Activated naive CD4-positive, alpha-beta T cell treated with anti-CD3 and anti-CD28 coated beads for 36 hours (primary cell): ENCODE measurements around the gene AASDH. TPM values are rescaled to one million over a fixed set of nuclear protein-coding genes. Genes with fewer than 3 reads are reported as not detected.

Experiments used
- CTCF ChIA-PET: fragments of 350-600 bp; sonication (Branson Sonifier 250); formaldehyde crosslinking; loops from one replicate; lab custom pipeline; 2021; ENCODE audit warnings: antibody characterized with exemption; lab: Charles Lee
- DNase-seq: peaks from one replicate; pipeline ENCODE4 v3.0.0-alpha.2; 2020
- H3K27ac Mint-ChIP-seq: one replicate; pipeline ENCODE4 v1.8.0; 2021; ENCODE audit warnings: mild to moderate bottlenecking, mixed read lengths
- H3K27me3 Mint-ChIP-seq: one replicate; pipeline ENCODE4 v1.8.0; 2021; ENCODE audit warnings: low read depth, mixed read lengths
- H3K36me3 Mint-ChIP-seq: one replicate; pipeline ENCODE4 v1.8.0; 2021; ENCODE audit warnings: low read depth, mixed read lengths
- H3K4me1 Mint-ChIP-seq: one replicate; pipeline ENCODE4 v1.8.0; 2021; ENCODE audit warnings: low read depth, mixed read lengths
- H3K4me3 Mint-ChIP-seq: one replicate; pipeline ENCODE4 v1.8.0; 2021; ENCODE audit warnings: mild to moderate bottlenecking, moderate library complexity, mixed read lengths
- H3K9me3 Mint-ChIP-seq: one replicate; pipeline ENCODE4 v1.8.0; 2021; ENCODE audit warnings: mixed read lengths
- intact Hi-C: fragments of 100-400 bp; cut with micrococcal nuclease; formaldehyde crosslinking; loops from one replicate; pipeline ENCODE4 v1.15.1; 2023
- total RNA-seq, 2 experiments: library from RNA; stranded (reverse); gene quantifications; one replicate each; pipeline ENCODE4 v1.2.3, GENCODE V29; 2021

The AASDH gene
- total RNA-seq, 2 experiments from 2014 or later: 13.5 to 17.0 TPM

DNA sequence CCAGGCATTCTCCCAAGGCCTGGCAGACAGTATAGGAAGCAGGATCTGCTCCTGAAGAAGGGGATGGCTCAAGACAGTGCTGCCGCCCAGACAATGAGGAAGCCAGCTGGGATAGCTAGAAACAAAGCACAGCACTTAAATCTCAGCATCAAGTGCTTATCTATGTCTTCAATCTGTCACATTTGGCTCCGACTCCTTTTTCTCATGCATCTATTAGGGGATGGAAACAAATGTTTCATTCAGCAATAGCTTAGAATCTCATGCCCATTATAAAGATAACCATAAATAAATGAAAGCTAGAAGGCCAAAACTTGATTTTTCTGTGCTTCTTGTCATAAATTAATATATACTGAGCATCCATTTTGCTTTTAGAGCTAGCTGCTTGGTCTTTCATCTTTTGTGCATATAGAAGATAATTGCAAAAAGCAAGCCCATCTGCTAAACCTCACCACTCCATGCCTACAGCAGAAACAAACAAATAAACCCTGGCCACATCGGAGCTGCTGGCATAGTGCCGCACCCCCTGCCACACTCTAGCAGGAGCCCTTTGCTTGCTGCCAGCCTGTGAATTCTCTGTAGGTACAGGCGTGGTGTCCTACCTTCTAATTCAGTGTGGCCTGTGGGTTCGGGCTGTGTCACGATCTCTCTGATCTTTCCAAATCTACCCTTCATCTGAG is 75.9 kb downstream of the AASDH start:
- CTCF ChIA-PET: interaction anchor here (0.6 to 1.9 kb wide), 2 partner anchors 10 to 111 kb away, joined by 3 to 10 read pairs; no protein-coding TSS in a partner anchor
- no peak for DNase-seq
- intact Hi-C loops: no loop called here
- no peaks in the 10 kb centered on the region for H3K4me1 Mint-ChIP-seq
- H3K27ac Mint-ChIP-seq: no peak overlapping the region
- H3K9me3 Mint-ChIP-seq: no peaks in the 10 kb centered on the region
- H3K4me3 Mint-ChIP-seq: no peak overlapping the region
- H3K27me3 Mint-ChIP-seq: no peaks in the 10 kb centered on the region
- H3K36me3 Mint-ChIP-seq: no peaks in the 10 kb centered on the region

- intact Hi-C loops: no loop called here
- Mint-ChIP-seq H3K27ac (no peak overlapping the region), H3K9me3 (no peaks in the 10 kb centered on the region), H3K4me3 (no peak overlapping the region), H3K27me3 (no peaks in the 10 kb centered on the region), H3K36me3 (no peaks in the 10 kb centered on the region), H3K4me1 (no peaks in the 10 kb centered on the region)
- no peak for DNase-seq
- CTCF ChIA-PET: interaction anchor here (0.6 to 1.9 kb wide), 3 partner anchors 9 to 112 kb away, joined by 3 to 10 read pairs (median 3); no protein-coding TSS in a partner anchor
Observed at GRCh38 chr4:56310401-56311125, 76.7 kb downstream of the AASDH start.

DNA sequence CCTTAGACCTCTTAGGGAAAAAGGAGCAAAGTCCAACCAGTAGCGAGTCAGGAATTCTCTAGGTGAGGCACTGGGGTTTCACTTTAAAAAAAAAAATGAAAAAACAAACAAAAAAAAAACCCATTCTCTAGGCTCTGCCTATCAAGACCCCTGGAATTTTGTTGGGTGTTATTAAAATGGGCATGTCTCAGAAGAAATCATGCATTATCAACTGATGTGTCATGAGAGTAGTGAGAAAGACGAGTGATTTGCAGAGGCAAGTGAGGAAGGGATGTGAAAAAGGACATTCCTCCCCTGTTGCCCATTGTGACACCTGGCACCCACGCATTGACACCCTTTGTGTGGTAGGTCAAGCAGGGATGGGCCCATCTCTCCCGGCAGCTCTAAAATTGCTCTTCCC is 78.9 kb downstream of the AASDH start:
- no peak overlapping the region for H3K27ac Mint-ChIP-seq
- H3K4me1 Mint-ChIP-seq: no peaks in the 10 kb centered on the region
- H3K27me3 Mint-ChIP-seq: no peaks in the 10 kb centered on the region
- H3K9me3 Mint-ChIP-seq: no peaks in the 10 kb centered on the region
- CTCF ChIA-PET: no interaction called here
- no peak overlapping the region for H3K4me3 Mint-ChIP-seq
- intact Hi-C loops: no loop called here
- no peaks in the 10 kb centered on the region for H3K36me3 Mint-ChIP-seq
- DNase-seq: no peak

GRCh38 chr4:56307423-56307822 is 79.9 kb downstream of the AASDH start:
- Mint-ChIP-seq H3K36me3 (no peaks in the 10 kb centered on the region), H3K27me3 (no peaks in the 10 kb centered on the region), H3K9me3 (no peaks in the 10 kb centered on the region), H3K27ac (no peak overlapping the region), H3K4me3 (no peak overlapping the region), H3K4me1 (no peaks in the 10 kb centered on the region)
- intact Hi-C loops: no loop called here
- CTCF ChIA-PET: interaction anchor here (0.6 kb wide), 1 partner anchor 295 kb away, joined by 3 read pairs; no protein-coding TSS in a partner anchor
- DNase-seq: no peak

DNA sequence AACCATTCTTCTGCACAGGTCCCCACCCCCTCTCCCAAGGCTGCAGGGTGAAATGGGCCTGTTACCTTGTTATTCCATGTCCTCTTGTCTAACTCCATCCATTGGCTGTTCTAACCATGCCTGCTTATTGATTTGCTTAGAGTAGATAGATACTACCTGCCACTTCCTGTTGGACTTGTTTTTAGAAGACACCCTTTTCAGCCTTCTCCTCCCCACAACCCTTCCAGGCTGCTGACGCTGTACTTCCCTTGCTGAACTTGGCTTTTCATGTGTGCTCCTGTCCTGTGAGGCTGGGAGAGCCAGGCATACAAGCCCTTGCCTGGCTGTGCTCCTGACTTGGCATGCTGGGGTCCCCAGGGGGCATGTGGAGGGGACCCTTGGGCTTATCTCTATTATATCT is 81.9 kb downstream of the AASDH start:
- Mint-ChIP-seq H3K9me3 (no peaks in the 10 kb centered on the region), H3K4me3 (no peak overlapping the region), H3K36me3 (no peaks in the 10 kb centered on the region), H3K4me1 (peaks cover 10% of the 10 kb centered on the region), H3K27ac (no peak overlapping the region), H3K27me3 (no peaks in the 10 kb centered on the region)
- CTCF ChIA-PET: no interaction called here
- intact Hi-C loops: no loop called here
- DNase-seq: no peak

- no peak overlapping the region for H3K27ac Mint-ChIP-seq
- intact Hi-C loops: loop anchor here (5.0 kb wide), 2 partner anchors 437 to 867 kb away; no protein-coding TSS in a partner anchor
- CTCF ChIA-PET: no interaction called here
- H3K4me3 Mint-ChIP-seq: no peak overlapping the region
- no peak for DNase-seq
- H3K36me3 Mint-ChIP-seq: no peaks in the 10 kb centered on the region
- H3K9me3 Mint-ChIP-seq: no peaks in the 10 kb centered on the region
- peaks cover 10% of the 10 kb centered on the region for H3K4me1 Mint-ChIP-seq
- no peaks in the 10 kb centered on the region for H3K27me3 Mint-ChIP-seq
Observed at GRCh38 chr4:56303921-56304320, 83.4 kb downstream of the AASDH start.

GRCh38 chr4:56302760-56303159 is 84.5 kb downstream of the AASDH start:
- H3K27me3 Mint-ChIP-seq: no peaks in the 10 kb centered on the region
- H3K4me1 Mint-ChIP-seq: peaks cover 10% of the 10 kb centered on the region
- DNase-seq: no peak
- no peak overlapping the region for H3K4me3 Mint-ChIP-seq
- H3K36me3 Mint-ChIP-seq: no peaks in the 10 kb centered on the region
- intact Hi-C loops: loop anchor here (5.0 kb wide), 2 partner anchors 435 to 865 kb away; no protein-coding TSS in a partner anchor
- no peaks in the 10 kb centered on the region for H3K9me3 Mint-ChIP-seq
- CTCF ChIA-PET: interaction anchor here (0.5 to 2.7 kb wide), 5 partner anchors 9 to 408 kb away, joined by 3 to 16 read pairs (median 5); partner anchors contain the start of gene CEP135
- H3K27ac Mint-ChIP-seq: no peak overlapping the region

GRCh38 chr4:56301997-56302496 is 85.2 kb downstream of the AASDH start:
- Mint-ChIP-seq H3K4me3 (no peak overlapping the region), H3K27me3 (no peaks in the 10 kb centered on the region), H3K36me3 (no peaks in the 10 kb centered on the region), H3K4me1 (peaks cover 10% of the 10 kb centered on the region), H3K9me3 (no peaks in the 10 kb centered on the region), H3K27ac (no peak overlapping the region)
- DNase-seq: no peak
- intact Hi-C loops: loop anchor here (1.0 to 5.0 kb wide), 7 partner anchors 170 to 1331 kb away; partner anchors contain the start of gene CEP135
- CTCF ChIA-PET: interaction anchor here (0.5 to 2.7 kb wide), 6 partner anchors 9 to 408 kb away, joined by 3 to 16 read pairs (median 4); partner anchors contain the start of gene CEP135

- CTCF ChIA-PET: interaction anchor here (0.6 to 3.6 kb wide), 18 partner anchors 9 to 903 kb away, joined by 3 to 24 read pairs (median 4); partner anchors contain the start of genes AASDH and CEP135
- no peaks in the 10 kb centered on the region for H3K9me3 Mint-ChIP-seq
- no peak overlapping the region for H3K27ac Mint-ChIP-seq
- H3K27me3 Mint-ChIP-seq: no peaks in the 10 kb centered on the region
- peak; percentile 84 for DNase-seq
- H3K4me3 Mint-ChIP-seq: peak overlapping the region; percentile 45
- H3K4me1 Mint-ChIP-seq: peaks cover 13% of the 10 kb centered on the region
- intact Hi-C loops: loop anchor here (1.0 to 5.0 kb wide), 7 partner anchors 169 to 1331 kb away; partner anchors contain the start of gene CEP135
- H3K36me3 Mint-ChIP-seq: no peaks in the 10 kb centered on the region
Observed at GRCh38 chr4:56301181-56301996, 85.9 kb downstream of the AASDH start.

DNA sequence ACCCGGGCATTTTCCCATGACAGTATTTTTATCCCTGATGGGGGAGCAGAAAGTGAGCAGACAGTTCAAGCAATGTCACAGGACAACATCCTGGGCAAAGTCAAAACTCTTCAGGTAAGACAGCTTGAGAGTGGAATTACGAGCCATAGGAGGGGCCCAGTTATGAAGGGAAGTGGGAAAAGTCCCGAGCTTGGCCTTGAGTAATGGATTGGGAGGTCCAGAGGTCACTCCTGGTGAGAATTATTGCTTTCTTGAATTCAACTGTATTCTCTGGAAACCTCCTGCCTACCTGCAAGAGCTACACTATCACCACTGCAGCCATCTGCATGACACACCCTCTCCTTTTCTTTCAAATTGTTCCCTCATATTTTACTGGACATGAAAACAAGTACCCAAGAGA is 89.1 kb downstream of the AASDH start:
- Mint-ChIP-seq H3K9me3 (no peaks in the 10 kb centered on the region), H3K27ac (no peak overlapping the region), H3K36me3 (no peaks in the 10 kb centered on the region), H3K4me1 (peaks cover 13% of the 10 kb centered on the region), H3K4me3 (no peak overlapping the region), H3K27me3 (no peaks in the 10 kb centered on the region)
- DNase-seq: no peak
- CTCF ChIA-PET: interaction anchor here (1.8 to 3.6 kb wide), 2 partner anchors 166 to 350 kb away, joined by 6 to 24 read pairs; partner anchors contain the start of gene CEP135
- intact Hi-C loops: no loop called here

- Mint-ChIP-seq H3K4me1 (peaks cover 13% of the 10 kb centered on the region), H3K27me3 (no peaks in the 10 kb centered on the region), H3K36me3 (no peaks in the 10 kb centered on the region), H3K9me3 (peaks cover 3% of the 10 kb centered on the region), H3K27ac (no peak overlapping the region), H3K4me3 (no peak overlapping the region)
- CTCF ChIA-PET: interaction anchor here (3.6 kb wide), 1 partner anchor 166 kb away, joined by 24 read pairs; no protein-coding TSS in a partner anchor
- DNase-seq: no peak
- intact Hi-C loops: no loop called here
Observed at GRCh38 chr4:56297776-56298175, 89.5 kb downstream of the AASDH start.
